HepG2 (cell line): ENCODE measurements around the gene NDUFAF5.

Source experiments
- CENPX ChIP-seq: sonication (generic); formaldehyde crosslinking; IDR thresholded peaks from 2 replicates; pipeline ENCODE4 v1.9.0; 2021; ENCODE audit warnings: mild to moderate bottlenecking, missing genetic modification reagents, moderate library complexity
- DMAP1 ChIP-seq: IDR thresholded peaks from 2 replicates; pipeline ENCODE4 v1.6.1; 2016
- FOSL2 ChIP-seq: sonication (generic); formaldehyde crosslinking; IDR thresholded peaks from 2 replicates; pipeline ENCODE4 v1.4.0; 2020; ENCODE audit warnings: missing genetic modification reagents
- MTA1 ChIP-seq: sonication (generic); formaldehyde crosslinking; IDR thresholded peaks from 2 replicates; pipeline ENCODE4 v1.4.0; 2020; ENCODE audit warnings: missing genetic modification reagents, mild to moderate bottlenecking, borderline replicate concordance
- SAP130 ChIP-seq: IDR thresholded peaks from 2 replicates; pipeline ENCODE4 v1.6.1; 2016; ENCODE audit warnings: low read depth
- SIX1 ChIP-seq: sonication (generic); formaldehyde crosslinking; IDR thresholded peaks from 2 replicates; pipeline ENCODE4 v1.4.0; 2020; ENCODE audit warnings: missing genetic modification reagents, borderline replicate concordance
- SP1 ChIP-seq, 2 experiments: fragments of 450-650 bp in 1 of 2; sonication (generic) in 1 of 2; formaldehyde crosslinking in 1 of 2; IDR thresholded peaks; 2 replicates each; pipeline versions ENCODE4 v1.4.0 to v1.6.1; 2016 to 2020; ENCODE audit warnings: missing genetic modification reagents in 1 of 2
- WIZ ChIP-seq: sonication (generic); formaldehyde crosslinking; IDR thresholded peaks from 2 replicates; pipeline ENCODE4 v1.5.1; 2020; ENCODE audit warnings: mild to moderate bottlenecking, missing genetic modification reagents
- ZBED4 ChIP-seq: sonication (generic); formaldehyde crosslinking; IDR thresholded peaks from 2 replicates; pipeline ENCODE4 v1.4.0; 2020; ENCODE audit warnings: missing genetic modification reagents, borderline replicate concordance
- ZBTB10 ChIP-seq: sonication (generic); formaldehyde crosslinking; IDR thresholded peaks from 2 replicates; pipeline ENCODE4 v1.4.0; 2020; ENCODE audit warnings: missing genetic modification reagents, borderline replicate concordance
- ZFP36 ChIP-seq: fragments of 150-350 bp; IDR thresholded peaks from 2 replicates; pipeline ENCODE4 v1.6.1; 2018; ENCODE audit warnings: borderline replicate concordance, low read length, low read depth; ENCODE audit not compliant: partially characterized antibody

- TF ChIP-seq WIZ (CRISPR knock-in tag) (no peak), SAP130 (CRISPR knock-in tag) (no peak), FOSL2 (no peak), SP1 (IDR thresholded peaks at IDR 0.05) (no peak), SP1 (CRISPR knock-in tag; IDR thresholded peaks at IDR 0.05) (no peak), ZFP36 (no peak), DMAP1 (no peak), MTA1 (CRISPR knock-in tag) (no peak), ZBED4 (CRISPR knock-in tag) (no peak), SIX1 (CRISPR knock-in tag) (no peak), CENPX (CRISPR knock-in tag) (no peak), ZBTB10 (CRISPR knock-in tag) (no peak)
Measured at GRCh38 chr20:13735826-13736225, 49.0 kb upstream of the NDUFAF5 start.
